Muscle of back (tissue), 11 donors: ENCODE data around the gene CRB2. TPM values are rescaled to one million over a fixed set of nuclear protein-coding genes. Genes with fewer than 3 reads are reported as not detected.

Source experiments
- DNase-seq, 3 donors: peaks; one replicate each; pipeline versions ENCODE4 v3.0.0 to v3.0.0-alpha.2; 2013
- polyA plus RNA-seq, 10 donors: library from polyadenylated mRNA; unstranded; fragments of 120-200 nt; gene quantifications; one replicate each; pipeline ENCODE4 v1.2.1, GENCODE V29; 2013; ENCODE audit not compliant: insufficient read length in 10 of 10

The CRB2 gene
- polyA plus RNA-seq, 10 donors: 0.04 to 0.13 (median 0.10) TPM

GRCh38 chr9:123347289-123348060, 8.5 kb upstream of the CRB2 start:
- DNase-seq: no peak

DNA sequence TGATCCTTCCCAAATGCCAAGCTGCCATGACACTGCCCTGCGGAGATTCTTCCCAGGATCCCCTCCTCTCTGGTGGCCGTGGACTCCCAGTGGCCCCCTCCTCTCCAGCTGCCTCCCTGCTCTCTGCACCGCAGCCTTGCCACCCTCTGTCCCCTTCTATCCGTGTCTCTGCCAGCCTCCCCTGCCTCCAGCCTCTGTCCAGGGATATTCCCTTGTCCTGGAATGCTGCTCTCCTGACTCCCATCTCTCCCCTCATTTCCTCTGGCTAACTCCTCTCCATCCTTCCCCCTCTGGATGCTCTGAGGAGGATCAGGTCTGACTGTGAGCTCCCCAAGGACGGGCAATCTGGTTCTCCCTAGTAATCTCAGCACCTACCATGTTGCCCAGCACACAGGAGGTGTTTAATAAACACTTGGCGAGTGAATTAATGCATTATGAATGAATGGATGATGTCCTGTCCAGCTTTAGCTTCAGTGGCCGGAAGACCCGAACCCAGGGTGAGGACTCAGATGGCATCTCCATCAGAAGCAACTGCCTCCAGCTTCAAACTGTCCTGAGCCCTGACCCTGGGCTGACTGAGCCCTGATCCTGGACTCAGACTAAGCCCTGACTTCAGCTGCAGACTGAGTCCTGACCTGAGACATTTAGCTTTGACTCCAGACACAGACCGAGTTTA, 7.5 kb upstream of the CRB2 start:
- no peak for DNase-seq

- no peak for DNase-seq
Measured at GRCh38 chr9:123349033-123349432, 7.0 kb upstream of the CRB2 start.

DNA sequence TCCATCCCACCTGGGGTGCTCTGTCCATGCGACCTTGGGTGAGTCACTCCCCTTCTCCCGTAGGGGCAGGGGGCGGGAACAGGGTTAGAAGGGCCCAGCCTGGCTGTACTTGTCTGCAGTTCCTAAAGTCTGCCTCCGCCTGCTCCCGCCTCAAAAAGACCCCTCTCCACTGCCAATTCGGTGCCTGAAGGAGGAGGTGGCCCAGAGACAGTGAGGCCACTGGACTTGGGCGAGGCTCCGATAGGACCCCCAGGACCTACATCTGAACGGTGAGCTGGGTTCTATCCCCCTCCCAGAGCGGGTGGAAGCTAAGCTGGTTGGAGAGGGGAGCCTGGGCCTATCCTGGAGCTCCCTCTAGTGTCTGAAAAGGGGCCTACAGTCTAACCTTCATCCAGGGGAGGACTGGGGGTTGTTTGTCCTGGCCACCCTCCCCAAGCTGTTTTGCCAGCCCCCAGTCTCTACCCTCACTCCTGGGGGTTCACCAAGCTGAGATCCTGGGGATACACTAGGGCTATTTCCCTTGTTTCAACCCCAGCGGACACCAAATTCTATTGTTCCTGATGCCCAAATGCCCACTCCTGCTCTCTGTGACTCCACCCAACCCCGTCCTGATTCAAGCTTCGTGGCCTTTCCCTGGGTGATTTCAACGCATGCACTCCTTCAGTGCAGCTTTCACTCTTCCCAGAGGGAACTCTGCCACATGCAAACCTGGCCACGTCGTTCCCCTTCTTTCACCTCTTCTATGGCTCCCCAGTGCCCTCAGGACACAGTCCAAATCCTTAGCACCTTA, 6.1 kb upstream of the CRB2 start:
- peak; percentile 34 to 83 (median 68) for DNase-seq

GRCh38 chr9:123350590-123351310, 5.2 kb upstream of the CRB2 start:
- DNase-seq: no peak

DNA sequence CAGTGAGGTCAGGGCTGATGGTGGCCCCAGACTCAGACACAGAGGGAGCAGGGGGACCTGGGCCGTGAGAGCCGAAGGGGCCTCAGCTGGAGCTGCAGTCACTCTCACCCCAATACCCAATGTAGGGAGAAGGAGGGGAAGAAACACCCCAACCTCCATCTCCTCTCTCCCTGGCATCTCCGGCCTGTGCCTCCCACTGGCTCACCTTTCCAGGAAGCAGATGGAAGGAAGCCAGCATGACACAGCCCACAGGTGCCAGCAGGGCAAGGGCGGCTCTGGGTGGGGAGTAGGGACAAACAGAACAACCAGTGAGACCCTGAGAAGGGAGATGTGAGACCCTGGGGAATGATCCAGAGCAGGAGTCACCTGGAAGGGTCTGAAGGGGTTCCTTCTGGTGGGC, 3.0 kb upstream of the CRB2 start:
- DNase-seq: no peak

DNA sequence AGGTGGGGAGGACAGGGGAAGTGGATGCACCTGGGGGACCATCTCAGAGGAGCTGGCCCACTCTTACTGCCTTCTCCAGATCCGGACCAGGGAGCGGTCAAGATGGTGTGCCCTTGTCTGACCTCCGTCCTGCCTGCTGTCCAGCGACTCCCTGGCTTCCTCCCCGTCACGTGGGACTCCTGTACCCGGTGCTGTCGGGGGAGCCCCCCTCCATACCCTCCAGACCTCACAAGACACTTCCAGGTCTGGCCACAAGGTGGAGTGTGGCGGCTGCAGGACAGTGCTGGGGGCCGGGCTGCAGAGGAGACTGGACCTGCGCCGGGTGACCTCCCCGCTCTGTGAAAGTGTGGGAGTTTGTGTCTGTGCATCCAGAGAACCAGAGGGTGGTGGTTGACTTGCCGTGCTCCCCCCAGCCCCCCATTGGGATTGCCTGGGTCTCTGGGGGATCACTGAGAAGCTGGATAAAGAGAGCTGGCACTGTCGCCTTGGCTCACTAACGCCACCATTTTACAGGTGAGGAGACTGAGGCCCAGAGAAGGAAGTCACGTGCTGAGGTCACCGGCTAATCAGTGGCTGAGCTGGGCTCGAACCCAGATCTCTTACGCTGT, 1.9 kb upstream of the CRB2 start:
- peak in 2 of 3 donors; percentile 32 to 70 for DNase-seq

GRCh38 chr9:123354806-123355508, 1.0 kb upstream of the CRB2 start:
- no peak for DNase-seq

DNA sequence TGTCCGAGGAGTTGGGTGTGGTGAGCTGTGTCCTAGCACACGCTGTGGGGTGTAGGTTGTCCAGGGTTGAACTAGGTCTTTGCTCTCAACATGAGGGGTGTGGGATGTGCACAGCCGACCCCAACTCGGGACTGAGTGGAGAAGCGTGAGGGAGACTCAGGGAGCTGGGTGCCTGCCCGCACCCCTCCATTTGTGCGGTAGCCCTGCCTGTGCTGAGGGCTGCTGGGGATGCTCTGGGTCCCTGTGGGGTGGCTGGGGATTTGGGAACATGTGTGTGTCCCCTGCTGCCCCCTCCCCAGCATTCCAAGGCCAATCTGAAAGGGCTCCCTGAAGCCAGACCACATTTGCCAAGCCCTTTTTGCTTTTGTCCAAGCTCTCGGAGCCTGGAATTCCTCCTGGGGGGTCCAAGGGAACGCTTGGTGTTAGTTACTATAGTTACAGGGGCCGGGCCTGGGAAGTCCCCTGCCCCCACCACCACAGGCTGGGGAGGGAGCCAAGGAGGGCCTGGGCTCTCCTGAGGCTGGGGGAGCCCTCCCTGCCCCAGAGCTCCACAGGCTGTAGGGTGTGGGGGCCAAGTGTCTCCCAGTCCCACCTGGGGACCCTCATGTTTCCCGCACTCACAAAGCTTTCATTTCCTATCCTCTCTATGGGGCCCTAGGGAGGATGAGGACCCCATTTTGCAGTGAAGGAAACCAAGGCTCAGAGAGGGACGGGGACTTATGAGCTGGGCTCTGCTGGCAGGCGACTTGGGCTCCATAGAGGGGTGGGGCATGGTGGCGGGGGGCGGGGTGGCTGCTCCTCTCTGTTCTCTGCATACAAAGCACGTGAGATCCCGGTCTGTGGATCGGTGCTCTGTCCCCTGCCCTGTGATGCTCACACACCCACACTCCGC, 1.1 kb downstream of the CRB2 start:
- no peak for DNase-seq

GRCh38 chr9:123357743-123358059, 1.7 kb downstream of the CRB2 start:
- no peak for DNase-seq

- no peak for DNase-seq
Measured at GRCh38 chr9:123358181-123358905, 2.3 kb downstream of the CRB2 start.

GRCh38 chr9:123359106-123359505, 3.1 kb downstream of the CRB2 start:
- no peak for DNase-seq

DNA sequence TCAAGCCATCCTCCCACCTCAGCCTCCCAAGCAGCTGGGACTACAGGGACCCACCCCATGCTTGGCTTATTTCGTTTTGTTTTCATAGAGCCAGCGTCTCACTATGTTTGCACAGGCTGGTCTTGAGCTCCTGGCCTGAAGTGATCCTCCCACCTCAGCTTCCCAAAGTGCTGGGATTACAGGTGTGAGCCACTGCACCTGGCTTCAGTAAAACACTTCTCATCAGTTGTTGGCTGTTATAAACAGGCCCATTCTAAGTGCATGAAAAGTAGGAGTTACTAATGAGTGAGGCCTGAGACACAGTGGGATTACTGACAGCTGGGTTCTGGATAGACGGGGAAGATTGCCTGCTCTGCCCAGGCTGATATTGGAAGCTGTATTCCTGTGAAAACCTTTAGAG, 3.5 kb downstream of the CRB2 start:
- no peak for DNase-seq

DNA sequence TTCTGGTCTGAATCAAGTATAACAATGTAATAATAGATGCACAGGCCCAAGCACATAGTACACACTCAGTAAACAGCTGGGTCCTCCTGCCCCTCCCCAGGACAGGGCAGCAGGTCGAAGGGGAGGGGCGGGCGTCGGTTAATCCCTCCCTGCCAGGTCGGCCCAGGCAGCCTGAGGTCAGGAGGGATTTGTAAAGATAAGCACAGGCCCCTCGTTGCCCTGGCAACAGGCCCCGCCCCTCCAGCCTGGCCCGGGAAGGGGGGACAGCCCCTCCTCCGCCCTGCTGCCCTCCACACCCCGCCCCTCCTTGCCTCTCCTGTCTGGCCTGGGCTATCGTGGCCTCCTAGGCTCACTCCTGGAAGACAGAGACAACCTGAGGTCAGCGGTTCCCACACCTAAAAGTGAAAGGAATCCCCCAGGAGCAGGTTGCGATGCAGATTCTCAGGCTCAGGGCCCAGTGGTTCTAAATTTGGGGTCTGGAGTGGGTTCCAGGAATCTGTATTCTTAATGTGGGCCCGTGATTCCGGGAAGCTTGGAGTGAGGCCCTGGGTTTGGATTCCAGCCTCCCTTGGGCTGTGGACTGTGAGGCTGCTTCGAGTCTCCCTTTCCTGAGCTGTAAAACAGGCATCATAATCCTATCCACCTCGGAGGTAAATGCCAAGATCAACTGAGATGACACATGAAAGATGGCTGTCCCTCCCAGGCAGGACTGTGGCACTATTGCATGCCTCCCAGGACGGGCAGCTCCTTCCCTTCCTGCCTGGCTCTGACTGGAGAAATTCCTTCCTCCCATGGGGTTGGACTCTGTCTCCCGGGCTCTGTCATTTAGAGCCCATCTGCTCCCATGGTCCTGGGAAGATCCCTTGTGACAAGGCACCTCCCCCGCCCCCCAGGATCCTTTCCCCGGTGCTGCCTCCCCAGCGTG, 4.4 kb downstream of the CRB2 start:
- DNase-seq: peak in 1 of 3 donors; percentile 56

DNA sequence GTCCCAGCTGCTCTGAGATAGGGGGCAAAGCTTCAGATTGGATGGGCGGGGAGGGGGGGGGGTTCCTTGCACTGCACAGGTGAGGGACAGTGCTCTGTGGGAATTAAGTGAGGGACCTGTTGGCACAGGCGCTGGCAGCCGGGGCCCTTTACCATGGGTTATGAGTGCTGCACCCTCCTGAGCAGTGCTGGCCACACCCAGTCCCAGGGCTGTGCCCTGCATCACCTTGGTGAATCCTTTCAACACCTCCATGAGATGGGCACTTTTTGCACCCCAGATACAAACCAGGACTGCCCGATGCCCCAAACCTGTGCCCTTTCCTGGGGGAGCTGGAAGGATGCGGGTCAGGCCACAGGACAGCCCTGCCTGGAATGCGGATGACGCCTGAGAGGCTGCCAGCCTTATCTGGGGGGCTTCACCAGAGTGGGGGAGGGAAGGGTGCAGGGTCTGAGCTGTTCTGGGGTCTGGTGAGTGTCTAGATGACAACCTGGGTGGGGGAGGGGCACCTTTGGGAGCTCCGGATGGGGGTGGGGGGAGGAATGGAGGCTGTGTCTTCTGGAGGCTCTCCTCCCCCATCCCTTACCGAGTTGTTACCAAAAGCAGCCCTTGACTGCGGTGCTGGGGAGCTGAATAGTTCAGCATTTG, 5.2 kb downstream of the CRB2 start:
- no peak for DNase-seq

GRCh38 chr9:123361731-123362510, 5.9 kb downstream of the CRB2 start:
- no peak for DNase-seq

GRCh38 chr9:123362856-123363255, 6.9 kb downstream of the CRB2 start:
- no peak for DNase-seq
